Endothelial cell of umbilical vein (primary cell): ENCODE measurements around the gene PRKCZ.

ENCODE experiments used
- POLR2A ChIP-seq: IDR thresholded peaks from 2 replicates; pipeline ENCODE4 v1.6.1; 2012; ENCODE audit warnings: low read depth, mild to moderate bottlenecking, control low read depth, low read length
- POLR2AphosphoS5 ChIP-seq: IDR thresholded peaks from 2 replicates; pipeline ENCODE4 v1.6.1; 2012; ENCODE audit warnings: low read depth, mild to moderate bottlenecking, control low read depth, low read length, moderate library complexity; ENCODE audit not compliant: insufficient read depth
- TF ChIP-seq, protein P1 (sequence below), 2 donors: IDR thresholded peaks; 1 replicate in 1 of 2; 2 replicates in 1 of 2; pipeline ENCODE4 v1.5.1; 2011; ENCODE audit warnings: low read length in 2 of 2, mild to moderate bottlenecking in 2 of 2, moderate library complexity in 2 of 2, control low read depth in 1 of 2, inconsistent platforms in 1 of 2, low read depth in 1 of 2; ENCODE audit not compliant: insufficient read depth in 1 of 2; ENCODE audit errors: extremely low read depth in 1 of 2

DNA sequence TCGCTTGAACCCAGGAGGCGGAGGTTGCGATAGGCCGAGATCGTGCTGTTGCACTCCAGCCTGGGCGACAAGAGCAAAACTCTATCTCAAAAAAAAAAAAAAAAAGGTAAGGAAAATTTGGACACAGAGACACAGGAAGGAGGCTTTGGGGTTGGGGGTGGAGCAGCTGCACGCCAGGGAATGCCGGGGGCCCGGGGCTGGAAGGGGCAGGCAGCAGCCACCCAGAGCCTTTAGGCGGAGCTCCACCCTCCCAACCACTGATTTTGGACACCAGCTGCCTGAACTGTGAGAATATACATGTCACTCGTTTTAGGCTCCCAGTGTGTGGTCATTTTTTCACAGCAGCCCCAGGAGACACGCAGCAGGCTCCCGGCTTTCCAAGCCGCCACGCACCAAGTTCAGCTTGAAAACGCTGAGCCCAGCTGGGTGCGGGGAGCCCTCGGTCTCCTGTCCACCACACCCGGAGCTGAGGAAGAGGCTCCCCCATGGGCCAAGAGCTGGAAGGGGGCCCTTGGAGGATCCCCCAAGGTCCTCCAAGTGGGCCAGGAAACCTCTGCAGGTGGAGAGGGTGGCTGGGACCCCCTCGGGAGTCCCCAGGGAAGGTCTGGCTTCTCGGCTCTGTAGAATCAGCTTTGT, 150.2 kb downstream of the PRKCZ start:
- TF ChIP-seq, protein P1, sequence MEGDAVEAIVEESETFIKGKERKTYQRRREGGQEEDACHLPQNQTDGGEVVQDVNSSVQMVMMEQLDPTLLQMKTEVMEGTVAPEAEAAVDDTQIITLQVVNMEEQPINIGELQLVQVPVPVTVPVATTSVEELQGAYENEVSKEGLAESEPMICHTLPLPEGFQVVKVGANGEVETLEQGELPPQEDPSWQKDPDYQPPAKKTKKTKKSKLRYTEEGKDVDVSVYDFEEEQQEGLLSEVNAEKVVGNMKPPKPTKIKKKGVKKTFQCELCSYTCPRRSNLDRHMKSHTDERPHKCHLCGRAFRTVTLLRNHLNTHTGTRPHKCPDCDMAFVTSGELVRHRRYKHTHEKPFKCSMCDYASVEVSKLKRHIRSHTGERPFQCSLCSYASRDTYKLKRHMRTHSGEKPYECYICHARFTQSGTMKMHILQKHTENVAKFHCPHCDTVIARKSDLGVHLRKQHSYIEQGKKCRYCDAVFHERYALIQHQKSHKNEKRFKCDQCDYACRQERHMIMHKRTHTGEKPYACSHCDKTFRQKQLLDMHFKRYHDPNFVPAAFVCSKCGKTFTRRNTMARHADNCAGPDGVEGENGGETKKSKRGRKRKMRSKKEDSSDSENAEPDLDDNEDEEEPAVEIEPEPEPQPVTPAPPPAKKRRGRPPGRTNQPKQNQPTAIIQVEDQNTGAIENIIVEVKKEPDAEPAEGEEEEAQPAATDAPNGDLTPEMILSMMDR (IDR thresholded peaks at IDR 0.05; ENCODE audit: extremely low read depth in 1 of 2, insufficient read depth in 1 of 2, low read depth in 1 of 2, low read length in 2 of 2), result no peak
- TF ChIP-seq POLR2AphosphoS5 (no peak), POLR2A (no peak)
